GM12878 (cell line): ENCODE results near the gene ARPC5L. TPM values are rescaled to one million over a fixed set of nuclear protein-coding genes. Genes with fewer than 3 reads are reported as not detected.

Experiments used
- ATAC-seq: fragments of 200-7000 bp; cut with Tn5 transposase; 3 replicates; pipeline ENCODE4 v1.9.1; 2020; ENCODE audit warnings: mild to moderate bottlenecking, moderate library complexity
- BruUV-seq: library from RNA; stranded (reverse); fragments of 400-500 nt; replicated peaks from 2 replicates; lab custom pipeline; 2021; lab: Mats Ljungman, UMichigan
- CTCF ChIA-PET: fragments of 300-600 bp; sonication (Branson Sonifier 250); formaldehyde crosslinking; extraction: SDS; loops from one replicate; lab custom pipeline; 2021; ENCODE audit warnings: inconsistent platforms; lab: Yijun Ruan, JAX
- POLR2A ChIA-PET: fragments of 350-600 bp; formaldehyde crosslinking; extraction: SDS; loops from one replicate; lab custom pipeline; 2021; ENCODE audit warnings: inconsistent platforms; lab: Charles Lee
- RAD21 ChIA-PET: fragments of 300-600 bp; sonication (Branson Sonifier 250); formaldehyde crosslinking; loops from one replicate; lab custom pipeline; 2023; ENCODE audit warnings: antibody characterized with exemption; ENCODE audit not compliant: unreplicated experiment; lab: Charles Lee
- SMC1A ChIA-PET: fragments of 300-600 bp; sonication (Branson Sonifier 250); formaldehyde crosslinking; loops from one replicate; lab custom pipeline; 2023; ENCODE audit not compliant: unreplicated experiment, uncharacterized antibody; lab: Charles Lee
- DNase-seq: peaks from one replicate; pipeline ENCODE4 v3.0.0-alpha.2; 2011; ENCODE audit warnings: low read depth, low spot score
- FAIRE-seq: peaks from 3 replicates; lab custom pipeline; 2011; peaks lifted over from hg19 to GRCh38; lab: Jason Lieb, UNC
- H2AFZ ChIP-seq: 2 replicates; pipeline ENCODE4 v1.6.0; 2011; ENCODE audit warnings: low read depth, low read length, control low read depth; ENCODE audit not compliant: control insufficient read depth
- H3K27ac ChIP-seq: 2 replicates; pipeline ENCODE4 v1.5.1; 2011; ENCODE audit warnings: control low read depth; ENCODE audit not compliant: control insufficient read depth, insufficient read depth
- H3K27me3 ChIP-seq, 2 experiments: replicated peaks in 1 of 2; 2 replicates each; pipeline versions ENCODE4 v1.6.0 to v1.6.1; 2011; ENCODE audit warnings: low read length in 1 of 2; ENCODE audit not compliant: control insufficient read depth in 2 of 2, insufficient read depth in 2 of 2
- H3K36me3 ChIP-seq, 2 experiments: 2 replicates each; pipeline ENCODE4 v1.5.1; 2011; ENCODE audit warnings: low read length in 1 of 2; ENCODE audit not compliant: control insufficient read depth in 2 of 2, insufficient read depth in 2 of 2
- H3K4me1 ChIP-seq: 2 replicates; pipeline ENCODE4 v1.6.1; 2011; ENCODE audit warnings: mild to moderate bottlenecking, low read length, moderate library complexity, mixed read lengths; ENCODE audit not compliant: control insufficient read depth, insufficient read depth
- H3K4me2 ChIP-seq: 2 replicates; pipeline ENCODE4 v1.6.0; 2011; ENCODE audit warnings: control low read depth; ENCODE audit not compliant: control insufficient read depth, insufficient read depth
- H3K4me3 ChIP-seq: fragments of 200-600 bp; sonication (generic); 2 replicates; pipeline ENCODE4 v1.5.1; 2016
- H3K79me2 ChIP-seq: 2 replicates; pipeline ENCODE4 v1.6.0; 2011; ENCODE audit warnings: low read length; ENCODE audit not compliant: control insufficient read depth, insufficient read depth
- H3K9ac ChIP-seq: 2 replicates; pipeline ENCODE4 v1.8.0; 2011; ENCODE audit warnings: low read length, control low read depth, mixed read lengths; ENCODE audit not compliant: control insufficient read depth, insufficient read depth
- H3K9me3 ChIP-seq: replicated peaks from 3 replicates; pipeline ENCODE4 v1.5.1; 2011; ENCODE audit warnings: mild to moderate bottlenecking, low read length; ENCODE audit not compliant: control insufficient read depth, insufficient read depth
- H4K20me1 ChIP-seq: 2 replicates; pipeline ENCODE4 v1.6.0; 2011; ENCODE audit not compliant: control insufficient read depth, insufficient read depth
- ASH2L ChIP-seq: fragments of 300-600, 200-600 bp; sonication (generic); IDR thresholded peaks from 2 replicates; pipeline ENCODE4 v1.6.1; 2017; ENCODE audit warnings: low read depth, mild to moderate bottlenecking, borderline replicate concordance
- FOXM1 ChIP-seq: IDR thresholded peaks from 2 replicates; pipeline ENCODE4 v1.6.1; 2012; ENCODE audit warnings: low read depth, mild to moderate bottlenecking, inconsistent platforms, low read length, moderate library complexity
- GATAD2B ChIP-seq: fragments of 450-650 bp; conservative IDR thresholded peaks from 2 replicates; pipeline ENCODE4 v1.6.1; 2017; ENCODE audit warnings: low read depth, mild to moderate bottlenecking, moderate library complexity
- MTA3 ChIP-seq: IDR thresholded peaks from 2 replicates; pipeline ENCODE4 v1.6.1; 2012; ENCODE audit warnings: low read length, inconsistent platforms, borderline replicate concordance
- NKRF ChIP-seq: fragments of 450-650 bp; conservative IDR thresholded peaks from 2 replicates; pipeline ENCODE4 v1.6.1; 2017; ENCODE audit warnings: mild to moderate bottlenecking, moderate library complexity
- NRF1 ChIP-seq: conservative IDR thresholded peaks from 2 replicates; pipeline ENCODE4 v1.6.1; 2011; ENCODE audit warnings: mild to moderate bottlenecking, low read depth, low read length, improper control_type of control experiment
- TAF1 ChIP-seq: IDR thresholded peaks from 2 replicates; pipeline ENCODE4 v1.6.1; 2011; ENCODE audit warnings: mild to moderate bottlenecking, low read depth, low read length, borderline replicate concordance
- YBX1 ChIP-seq: fragments of 450-650 bp; IDR thresholded peaks from 2 replicates; pipeline ENCODE4 v1.6.1; 2016; ENCODE audit warnings: antibody characterized with exemption
- ZSCAN29 ChIP-seq: fragments of 450-650 bp; IDR thresholded peaks from 2 replicates; pipeline ENCODE4 v1.6.1; 2017; ENCODE audit warnings: mild to moderate bottlenecking, moderate library complexity
- WGBS: methylation state at CpG from one replicate; pipeline ENCODE4 v1.1.6; 2016; ENCODE audit warnings: low lambda C conversion rate; ENCODE audit not compliant: insufficient replicate concordance, insufficient coverage; ENCODE audit errors: missing lambda C conversion rate; 5-methylcytosine and 5-hydroxymethylcytosine counted together
- in situ Hi-C: fragments of 300-500 bp; cut with MboI; formaldehyde crosslinking; loops from 9 replicates; pipeline ENCODE4 v1.14.3; 2018; ENCODE audit warnings: mixed read lengths
- intact Hi-C: fragments of 100-400 bp; cut with micrococcal nuclease; formaldehyde crosslinking; loops from one replicate; pipeline ENCODE4 v1.14.2; 2022; ENCODE audit not compliant: unreplicated experiment
- polyA plus RNA-seq, 11 experiments: library from polyadenylated mRNA; depleted of rRNA in 4 of 11; unstranded in 6 of 11; stranded (reverse) in 5 of 11; fragments of >200 nt; fragmentation: Nextera tagmentation in 4 of 11; fragmentation: Illumina TruSeq in 1 of 11; extraction: Ambion mirVana in 4 of 11; extraction: Trizol in 1 of 11; gene quantifications; 1 replicate in 1 of 11; 2 replicates in 10 of 11; pipeline versions ENCODE4 v1.2.1 to v1.2.3, GENCODE V29; 2011 to 2016; ENCODE audit warnings: inconsistent platforms in 2 of 11, missing spikeins in 2 of 11, low read depth in 1 of 11
- total RNA-seq, 4 experiments: library from RNA; depleted of rRNA in 3 of 4; stranded (reverse); fragments of >200 nt in 3 of 4; fragmentation: Illumina TruSeq in 1 of 4; extraction: Trizol in 1 of 4; gene quantifications; 2 replicates each; pipeline versions ENCODE4 v1.2.1 to v1.2.3, GENCODE V29; 2013 to 2021
- TF ChIP-seq, protein P1 (sequence below): IDR thresholded peaks from 2 replicates; pipeline ENCODE4 v1.6.1; 2012; ENCODE audit warnings: low read depth, low read length, improper control_type of control experiment

Gene ARPC5L
- total and polyA plus RNA-seq, 10 of the 15 experiments (the other 5 are each of a cell fraction or from before 2014, with no cell fraction given), result 42.3 to 207 (median 104) TPM

DNA sequence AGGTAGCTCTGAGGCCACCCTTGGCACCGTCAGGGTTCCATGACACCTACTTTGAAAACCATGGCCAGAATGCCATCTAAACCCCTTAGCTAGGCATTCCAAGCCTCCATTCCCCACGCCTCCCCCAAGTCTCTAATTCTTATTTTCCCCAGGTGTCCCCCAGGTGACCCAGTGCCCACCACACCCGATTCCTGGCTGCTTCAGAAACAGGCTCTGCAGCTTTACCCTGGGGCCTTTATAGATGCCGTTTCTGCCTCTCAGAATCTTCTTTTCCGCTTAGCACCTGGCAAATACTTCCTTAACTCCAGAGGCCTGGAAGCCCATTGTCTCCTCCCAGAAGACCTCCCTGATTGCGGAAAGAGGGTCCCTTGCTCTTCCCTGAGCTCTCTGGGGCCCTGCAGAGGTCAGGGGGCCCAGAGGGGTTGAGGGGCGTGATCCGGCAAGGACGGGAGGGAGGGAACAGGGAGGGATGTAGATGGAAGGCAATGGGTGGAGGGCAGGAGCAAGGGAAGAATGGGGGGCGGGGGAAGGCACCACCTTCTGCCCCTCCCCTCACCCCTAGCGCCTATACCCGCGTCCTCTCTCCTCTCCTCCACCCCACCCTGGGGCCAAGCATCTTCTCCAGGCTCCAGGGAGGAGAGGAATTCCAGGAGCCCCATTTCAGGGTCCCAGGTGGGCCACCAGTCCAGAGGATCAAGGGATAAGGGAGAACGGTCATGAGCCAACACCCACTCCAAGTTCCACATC, 20.7 kb upstream of the ARPC5L start:
- H4K20me1 ChIP-seq, result no peaks in the 10 kb centered on the region
- FAIRE-seq (no peak), DNase-seq (no peak), ATAC-seq (no peak)
- no peak overlapping the region for H3K27ac ChIP-seq
- 76% methylated on average over 9 of the region's 14 CpGs for WGBS
- RAD21 ChIA-PET, result interaction anchor here (0.5 to 1.5 kb wide), 3 partner anchors 9 to 535 kb away, joined by 3 read pairs; no protein-coding TSS in a partner anchor
- no peaks in the 10 kb centered on the region for H3K9me3 ChIP-seq
- CTCF ChIA-PET, result interaction anchor here (1.1 to 26.5 kb wide), 11 partner anchors 7 to 224 kb away, joined by 3 to 575 read pairs (median 4); partner anchors contain the start of genes NR6A1, OLFML2A and WDR38
- H3K9ac ChIP-seq, result no peak overlapping the region
- no peak overlapping the region for H3K4me2 ChIP-seq
- TF ChIP-seq TAF1 (no peak), YBX1 (no peak), ZSCAN29 (no peak), ASH2L (no peak), GATAD2B (no peak), NKRF (no peak), NRF1 (no peak), FOXM1 (no peak), MTA3 (no peak)
- TF ChIP-seq, protein P1, sequence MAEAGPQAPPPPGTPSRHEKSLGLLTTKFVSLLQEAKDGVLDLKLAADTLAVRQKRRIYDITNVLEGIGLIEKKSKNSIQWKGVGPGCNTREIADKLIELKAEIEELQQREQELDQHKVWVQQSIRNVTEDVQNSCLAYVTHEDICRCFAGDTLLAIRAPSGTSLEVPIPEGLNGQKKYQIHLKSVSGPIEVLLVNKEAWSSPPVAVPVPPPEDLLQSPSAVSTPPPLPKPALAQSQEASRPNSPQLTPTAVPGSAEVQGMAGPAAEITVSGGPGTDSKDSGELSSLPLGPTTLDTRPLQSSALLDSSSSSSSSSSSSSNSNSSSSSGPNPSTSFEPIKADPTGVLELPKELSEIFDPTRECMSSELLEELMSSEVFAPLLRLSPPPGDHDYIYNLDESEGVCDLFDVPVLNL, result no peak
- no peak overlapping the region for H2AFZ ChIP-seq
- H3K4me3 ChIP-seq, result no peak overlapping the region
- H3K36me3 ChIP-seq, result no peaks in the 10 kb centered on the region
- no peaks in the 10 kb centered on the region for H3K79me2 ChIP-seq
- H3K4me1 ChIP-seq, result no peaks in the 10 kb centered on the region
- no TSS peak for BruUV-seq
- in situ Hi-C loops, result no loop called here
- intact Hi-C loops, result no loop called here
- SMC1A ChIA-PET, result interaction anchor here (1.2 kb wide), 1 partner anchor 12 kb away, joined by 5 read pairs; the partner anchor contains the start of gene WDR38
- no peaks in the 10 kb centered on the region for H3K27me3 ChIP-seq
- POLR2A ChIA-PET, result interaction anchor here (0.6 to 0.7 kb wide), 2 partner anchors 59 to 262 kb away, joined by 3 read pairs; no protein-coding TSS in a partner anchor
